GM12878 (cell line): ENCODE data around the gene MIS12. TPM values are rescaled to one million over a fixed set of nuclear protein-coding genes. Genes with fewer than 3 reads are reported as not detected.

ENCODE experiments used
- ATAC-seq: fragments of 200-7000 bp; cut with Tn5 transposase; 3 replicates; pipeline ENCODE4 v1.9.1; 2020; ENCODE audit warnings: mild to moderate bottlenecking, moderate library complexity
- BruUV-seq: library from RNA; stranded (reverse); fragments of 400-500 nt; replicated peaks from 2 replicates; lab custom pipeline; 2021; lab: Mats Ljungman, UMichigan
- CTCF ChIA-PET: fragments of 300-600 bp; sonication (Branson Sonifier 250); formaldehyde crosslinking; extraction: SDS; loops from one replicate; lab custom pipeline; 2021; ENCODE audit warnings: inconsistent platforms; lab: Yijun Ruan, JAX
- POLR2A ChIA-PET: fragments of 350-600 bp; formaldehyde crosslinking; extraction: SDS; loops from one replicate; lab custom pipeline; 2021; ENCODE audit warnings: inconsistent platforms; lab: Charles Lee
- RAD21 ChIA-PET: fragments of 300-600 bp; sonication (Branson Sonifier 250); formaldehyde crosslinking; loops from one replicate; lab custom pipeline; 2023; ENCODE audit warnings: antibody characterized with exemption; ENCODE audit not compliant: unreplicated experiment; lab: Charles Lee
- SMC1A ChIA-PET: fragments of 300-600 bp; sonication (Branson Sonifier 250); formaldehyde crosslinking; loops from one replicate; lab custom pipeline; 2023; ENCODE audit not compliant: unreplicated experiment, uncharacterized antibody; lab: Charles Lee
- DNase-seq: peaks from one replicate; pipeline ENCODE4 v3.0.0-alpha.2; 2011; ENCODE audit warnings: low read depth, low spot score
- FAIRE-seq: peaks from 3 replicates; lab custom pipeline; 2011; peaks lifted over from hg19 to GRCh38; lab: Jason Lieb, UNC
- H2AFZ ChIP-seq: 2 replicates; pipeline ENCODE4 v1.6.0; 2011; ENCODE audit warnings: low read depth, low read length, control low read depth; ENCODE audit not compliant: control insufficient read depth
- H3K27ac ChIP-seq: 2 replicates; pipeline ENCODE4 v1.5.1; 2011; ENCODE audit warnings: control low read depth; ENCODE audit not compliant: control insufficient read depth, insufficient read depth
- H3K27me3 ChIP-seq, 2 experiments: replicated peaks in 1 of 2; 2 replicates each; pipeline versions ENCODE4 v1.6.0 to v1.6.1; 2011; ENCODE audit warnings: low read length in 1 of 2; ENCODE audit not compliant: control insufficient read depth in 2 of 2, insufficient read depth in 2 of 2
- H3K36me3 ChIP-seq, 2 experiments: 2 replicates each; pipeline ENCODE4 v1.5.1; 2011; ENCODE audit warnings: low read length in 1 of 2; ENCODE audit not compliant: control insufficient read depth in 2 of 2, insufficient read depth in 2 of 2
- H3K4me1 ChIP-seq: 2 replicates; pipeline ENCODE4 v1.6.1; 2011; ENCODE audit warnings: mild to moderate bottlenecking, low read length, moderate library complexity, mixed read lengths; ENCODE audit not compliant: control insufficient read depth, insufficient read depth
- H3K4me2 ChIP-seq: 2 replicates; pipeline ENCODE4 v1.6.0; 2011; ENCODE audit warnings: control low read depth; ENCODE audit not compliant: control insufficient read depth, insufficient read depth
- H3K4me3 ChIP-seq: fragments of 200-600 bp; sonication (generic); 2 replicates; pipeline ENCODE4 v1.5.1; 2016
- H3K79me2 ChIP-seq: 2 replicates; pipeline ENCODE4 v1.6.0; 2011; ENCODE audit warnings: low read length; ENCODE audit not compliant: control insufficient read depth, insufficient read depth
- H3K9ac ChIP-seq: 2 replicates; pipeline ENCODE4 v1.8.0; 2011; ENCODE audit warnings: low read length, control low read depth, mixed read lengths; ENCODE audit not compliant: control insufficient read depth, insufficient read depth
- H3K9me3 ChIP-seq: replicated peaks from 3 replicates; pipeline ENCODE4 v1.5.1; 2011; ENCODE audit warnings: mild to moderate bottlenecking, low read length; ENCODE audit not compliant: control insufficient read depth, insufficient read depth
- H4K20me1 ChIP-seq: 2 replicates; pipeline ENCODE4 v1.6.0; 2011; ENCODE audit not compliant: control insufficient read depth, insufficient read depth
- ATF7 ChIP-seq: fragments of 450-650 bp; IDR thresholded peaks from 2 replicates; pipeline ENCODE4 v1.6.1; 2016; ENCODE audit warnings: low read depth, mild to moderate bottlenecking
- BCL11A ChIP-seq: IDR thresholded peaks from 2 replicates; pipeline ENCODE4 v1.6.1; 2011; ENCODE audit warnings: low read depth, low read length
- JUND ChIP-seq: IDR thresholded peaks from 2 replicates; pipeline ENCODE4 v1.6.1; 2012; ENCODE audit warnings: low read depth, mild to moderate bottlenecking, low read length, improper control_type of control experiment, moderate library complexity
- POU2F2 ChIP-seq: IDR thresholded peaks from 3 replicates; pipeline ENCODE4 v1.6.1; 2011; ENCODE audit warnings: low read depth, mild to moderate bottlenecking, low read length, borderline replicate concordance
- SMAD5 ChIP-seq: IDR thresholded peaks from 2 replicates; pipeline ENCODE4 v1.6.1; 2016; ENCODE audit warnings: antibody characterized with exemption, low read depth
- WGBS: methylation state at CpG from one replicate; pipeline ENCODE4 v1.1.6; 2016; ENCODE audit warnings: low lambda C conversion rate; ENCODE audit not compliant: insufficient replicate concordance, insufficient coverage; ENCODE audit errors: missing lambda C conversion rate; 5-methylcytosine and 5-hydroxymethylcytosine counted together
- in situ Hi-C: fragments of 300-500 bp; cut with MboI; formaldehyde crosslinking; loops from 9 replicates; pipeline ENCODE4 v1.14.3; 2018; ENCODE audit warnings: mixed read lengths
- intact Hi-C: fragments of 100-400 bp; cut with micrococcal nuclease; formaldehyde crosslinking; loops from one replicate; pipeline ENCODE4 v1.14.2; 2022; ENCODE audit not compliant: unreplicated experiment
- polyA plus RNA-seq, 11 experiments: library from polyadenylated mRNA; depleted of rRNA in 4 of 11; unstranded in 6 of 11; stranded (reverse) in 5 of 11; fragments of >200 nt; fragmentation: Nextera tagmentation in 4 of 11; fragmentation: Illumina TruSeq in 1 of 11; extraction: Ambion mirVana in 4 of 11; extraction: Trizol in 1 of 11; gene quantifications; 1 replicate in 1 of 11; 2 replicates in 10 of 11; pipeline versions ENCODE4 v1.2.1 to v1.2.3, GENCODE V29; 2011 to 2016; ENCODE audit warnings: inconsistent platforms in 2 of 11, missing spikeins in 2 of 11, low read depth in 1 of 11
- total RNA-seq, 4 experiments: library from RNA; depleted of rRNA in 3 of 4; stranded (reverse); fragments of >200 nt in 3 of 4; fragmentation: Illumina TruSeq in 1 of 4; extraction: Trizol in 1 of 4; gene quantifications; 2 replicates each; pipeline versions ENCODE4 v1.2.1 to v1.2.3, GENCODE V29; 2013 to 2021
- TF ChIP-seq, protein P1 (sequence below): fragments of 150-350 bp; IDR thresholded peaks from 2 replicates; pipeline ENCODE4 v1.6.1; 2016; ENCODE audit warnings: low read depth, low read length
- TF ChIP-seq, protein P2 (sequence below): fragments of 450-650 bp; IDR thresholded peaks from 2 replicates; pipeline ENCODE4 v1.6.1; 2016; ENCODE audit warnings: mild to moderate bottlenecking
- TF ChIP-seq, protein P3 (sequence below): IDR thresholded peaks from 2 replicates; pipeline ENCODE4 v1.6.1; 2012; ENCODE audit warnings: low read depth, low read length, improper control_type of control experiment

MIS12 gene
- total and polyA plus RNA-seq, 10 of the 15 experiments (the other 5 are each of a cell fraction or from before 2014, with no cell fraction given): 19.8 to 34.2 (median 25.0) TPM

GRCh38 chr17:5501685-5502084 lies 15.3 kb downstream of the MIS12 start:
- no peak overlapping the region for H3K9ac ChIP-seq
- H4K20me1 ChIP-seq: no peaks in the 10 kb centered on the region
- H3K27me3 ChIP-seq: peaks cover 0 to 2% of the 10 kb centered on the region in 2 experiments; a peak in 2 of 4 replicates
- DNase-seq (no peak), ATAC-seq (no peak), FAIRE-seq (no peak)
- WGBS: 96% methylated on average over 8 of the region's 8 CpGs
- no peak overlapping the region for H3K4me3 ChIP-seq
- ChIA-PET RAD21 (no interaction called here), POLR2A (no interaction called here), CTCF (no interaction called here), SMC1A (interaction anchor here (0.8 kb wide), 1 partner anchor 9 kb away, joined by 3 read pairs; no protein-coding TSS in a partner anchor)
- intact Hi-C loops (no loop called here), in situ Hi-C loops (no loop called here)
- H3K9me3 ChIP-seq: no peaks in the 10 kb centered on the region
- no peak overlapping the region for H3K27ac ChIP-seq
- H3K4me2 ChIP-seq: no peak overlapping the region
- BruUV-seq: no TSS peak
- H3K4me1 ChIP-seq: no peaks in the 10 kb centered on the region
- TF ChIP-seq JUND (no peak), POU2F2 (no peak), ATF7 (no peak), SMAD5 (no peak), BCL11A (no peak)
- TF ChIP-seq, protein P1, sequence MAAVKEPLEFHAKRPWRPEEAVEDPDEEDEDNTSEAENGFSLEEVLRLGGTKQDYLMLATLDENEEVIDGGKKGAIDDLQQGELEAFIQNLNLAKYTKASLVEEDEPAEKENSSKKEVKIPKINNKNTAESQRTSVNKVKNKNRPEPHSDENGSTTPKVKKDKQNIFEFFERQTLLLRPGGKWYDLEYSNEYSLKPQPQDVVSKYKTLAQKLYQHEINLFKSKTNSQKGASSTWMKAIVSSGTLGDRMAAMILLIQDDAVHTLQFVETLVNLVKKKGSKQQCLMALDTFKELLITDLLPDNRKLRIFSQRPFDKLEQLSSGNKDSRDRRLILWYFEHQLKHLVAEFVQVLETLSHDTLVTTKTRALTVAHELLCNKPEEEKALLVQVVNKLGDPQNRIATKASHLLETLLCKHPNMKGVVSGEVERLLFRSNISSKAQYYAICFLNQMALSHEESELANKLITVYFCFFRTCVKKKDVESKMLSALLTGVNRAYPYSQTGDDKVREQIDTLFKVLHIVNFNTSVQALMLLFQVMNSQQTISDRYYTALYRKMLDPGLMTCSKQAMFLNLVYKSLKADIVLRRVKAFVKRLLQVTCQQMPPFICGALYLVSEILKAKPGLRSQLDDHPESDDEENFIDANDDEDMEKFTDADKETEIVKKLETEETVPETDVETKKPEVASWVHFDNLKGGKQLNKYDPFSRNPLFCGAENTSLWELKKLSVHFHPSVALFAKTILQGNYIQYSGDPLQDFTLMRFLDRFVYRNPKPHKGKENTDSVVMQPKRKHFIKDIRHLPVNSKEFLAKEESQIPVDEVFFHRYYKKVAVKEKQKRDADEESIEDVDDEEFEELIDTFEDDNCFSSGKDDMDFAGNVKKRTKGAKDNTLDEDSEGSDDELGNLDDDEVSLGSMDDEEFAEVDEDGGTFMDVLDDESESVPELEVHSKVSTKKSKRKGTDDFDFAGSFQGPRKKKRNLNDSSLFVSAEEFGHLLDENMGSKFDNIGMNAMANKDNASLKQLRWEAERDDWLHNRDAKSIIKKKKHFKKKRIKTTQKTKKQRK: no peak
- TF ChIP-seq, protein P2, sequence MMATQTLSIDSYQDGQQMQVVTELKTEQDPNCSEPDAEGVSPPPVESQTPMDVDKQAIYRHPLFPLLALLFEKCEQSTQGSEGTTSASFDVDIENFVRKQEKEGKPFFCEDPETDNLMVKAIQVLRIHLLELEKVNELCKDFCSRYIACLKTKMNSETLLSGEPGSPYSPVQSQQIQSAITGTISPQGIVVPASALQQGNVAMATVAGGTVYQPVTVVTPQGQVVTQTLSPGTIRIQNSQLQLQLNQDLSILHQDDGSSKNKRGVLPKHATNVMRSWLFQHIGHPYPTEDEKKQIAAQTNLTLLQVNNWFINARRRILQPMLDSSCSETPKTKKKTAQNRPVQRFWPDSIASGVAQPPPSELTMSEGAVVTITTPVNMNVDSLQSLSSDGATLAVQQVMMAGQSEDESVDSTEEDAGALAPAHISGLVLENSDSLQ: no peak
- TF ChIP-seq, protein P3, sequence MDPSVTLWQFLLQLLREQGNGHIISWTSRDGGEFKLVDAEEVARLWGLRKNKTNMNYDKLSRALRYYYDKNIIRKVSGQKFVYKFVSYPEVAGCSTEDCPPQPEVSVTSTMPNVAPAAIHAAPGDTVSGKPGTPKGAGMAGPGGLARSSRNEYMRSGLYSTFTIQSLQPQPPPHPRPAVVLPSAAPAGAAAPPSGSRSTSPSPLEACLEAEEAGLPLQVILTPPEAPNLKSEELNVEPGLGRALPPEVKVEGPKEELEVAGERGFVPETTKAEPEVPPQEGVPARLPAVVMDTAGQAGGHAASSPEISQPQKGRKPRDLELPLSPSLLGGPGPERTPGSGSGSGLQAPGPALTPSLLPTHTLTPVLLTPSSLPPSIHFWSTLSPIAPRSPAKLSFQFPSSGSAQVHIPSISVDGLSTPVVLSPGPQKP: no peak
- H3K79me2 ChIP-seq: no peaks in the 10 kb centered on the region
- H3K36me3 ChIP-seq: no peaks in the 10 kb centered on the region
- H2AFZ ChIP-seq: no peak overlapping the region
